ENCODE results near the gene AHCTF1.
"Not testable (repeated sequence)": the region's sequence is repeated elsewhere in the genome, so short reads cannot be mapped to it uniquely, and the experiment has no call there.

Gene AHCTF1

GRCh38 chr1:246916026-246916923 lies 15.5 kb downstream of the AHCTF1 start:
- DNase-seq (ENCODE audit: low read depth in 3 of 3): not testable (repeated sequence)

DNA sequence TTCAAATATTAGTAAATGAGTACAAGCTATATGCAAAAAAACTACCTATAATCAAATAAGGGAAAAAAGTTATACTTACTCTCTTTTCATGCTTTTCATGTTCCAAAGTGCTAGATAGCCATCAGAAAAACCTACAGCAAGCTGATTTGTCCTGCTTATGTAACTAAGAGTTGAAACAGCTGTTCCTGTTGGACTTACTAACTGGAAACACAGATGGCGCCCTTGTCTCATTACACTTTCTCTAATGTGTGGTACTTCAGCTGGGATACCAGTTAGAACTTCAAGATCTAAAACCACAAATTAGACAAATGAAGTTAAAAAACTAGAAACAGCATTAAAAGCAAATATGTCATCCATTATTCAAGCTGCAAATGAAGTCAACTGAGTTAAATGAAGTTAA lies 24.3 kb downstream of the AHCTF1 start:
- no peak for DNase-seq (ENCODE audit: low read depth in 3 of 3)

- DNase-seq (ENCODE audit: low read depth in 3 of 3): no peak
Measured at GRCh38 chr1:246906833-246907232, 24.9 kb downstream of the AHCTF1 start.

DNA sequence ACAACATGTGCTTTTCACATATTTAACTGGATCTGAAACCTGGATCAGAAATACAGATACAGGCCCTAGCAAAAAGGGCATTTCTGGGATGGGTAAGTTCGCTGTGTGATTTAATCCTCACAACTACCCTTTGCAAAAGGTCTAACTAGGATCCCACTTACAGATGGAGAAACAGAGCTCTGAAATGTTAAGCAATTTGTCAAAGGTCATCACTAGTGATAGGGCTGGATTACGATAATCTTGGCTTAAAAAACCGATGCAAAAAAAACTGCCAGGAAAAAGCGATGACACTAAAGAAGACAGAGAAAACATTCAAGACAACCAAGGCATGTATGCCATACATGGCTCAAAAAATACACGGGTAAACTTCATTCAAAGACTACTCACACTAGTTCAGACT lies 29.9 kb downstream of the AHCTF1 start:
- DNase-seq (ENCODE audit: low read depth in 3 of 3): no peak

- DNase-seq (ENCODE audit: low read depth in 3 of 3): no peak
Measured at GRCh38 chr1:246897302-246897701, 34.4 kb downstream of the AHCTF1 start.

GRCh38 chr1:246893191-246893939 lies 38.4 kb downstream of the AHCTF1 start:
- no peak for DNase-seq (ENCODE audit: low read depth in 3 of 3)

GRCh38 chr1:246891105-246891504 lies 40.6 kb downstream of the AHCTF1 start:
- no peak for DNase-seq (ENCODE audit: low read depth in 3 of 3)

DNA sequence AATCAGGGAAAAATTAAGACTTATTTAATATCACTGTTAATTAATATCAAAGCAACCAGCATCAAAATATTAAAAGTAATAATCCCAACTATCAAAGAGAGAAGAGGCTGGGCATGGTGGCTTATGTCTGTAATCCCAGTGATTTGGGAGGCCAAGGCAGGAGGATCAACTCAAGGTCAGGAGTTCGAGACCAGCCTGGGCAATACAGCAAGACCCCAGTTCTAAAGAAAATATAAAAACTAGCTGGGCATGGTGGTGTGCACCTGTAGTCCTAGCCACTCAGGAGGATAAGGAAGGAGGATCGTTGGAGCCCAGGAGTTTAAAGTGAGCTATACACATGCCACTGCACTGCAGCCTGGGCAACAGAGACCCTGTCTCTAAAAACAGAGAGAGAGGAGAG lies 43.2 kb downstream of the AHCTF1 start:
- DNase-seq (ENCODE audit: low read depth in 3 of 3): no peak

DNA sequence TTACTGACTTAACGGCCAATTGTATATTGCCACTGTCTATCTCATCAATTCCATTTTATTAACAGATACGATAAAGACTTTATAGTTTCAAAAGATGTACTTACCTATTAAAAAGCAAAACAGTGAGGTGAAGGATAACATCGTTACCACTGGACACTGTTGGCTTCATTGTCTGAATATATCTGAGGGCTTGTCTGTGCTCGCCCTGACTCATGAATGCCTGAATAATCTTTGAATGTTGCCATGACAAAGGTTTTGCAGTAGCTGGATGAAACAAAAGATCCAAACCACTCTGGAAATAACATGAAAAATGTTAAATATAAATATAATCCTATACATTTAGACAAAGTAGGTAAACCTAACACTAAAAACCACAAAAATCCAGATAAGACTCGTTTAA lies 46.4 kb downstream of the AHCTF1 start:
- not testable (repeated sequence) for DNase-seq (ENCODE audit: low read depth in 3 of 3)

DNA sequence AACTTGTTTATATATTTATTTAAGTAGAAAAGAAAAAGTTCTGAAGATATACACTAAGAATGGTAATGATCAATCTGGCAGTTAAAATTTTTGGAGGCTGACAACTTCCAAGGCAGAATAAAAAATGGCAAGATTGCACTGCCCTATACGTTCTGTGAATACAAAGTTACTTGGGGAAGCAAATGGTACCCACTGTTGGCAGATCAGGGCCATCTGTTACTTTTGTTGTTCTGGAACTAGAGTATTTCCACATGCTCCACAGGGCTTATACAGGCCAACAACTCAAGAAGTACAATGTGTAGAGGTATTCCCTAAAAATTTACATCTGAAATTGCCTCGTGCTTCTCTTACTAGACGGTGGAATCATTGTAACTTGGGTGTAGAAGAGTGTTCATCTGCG lies 53.2 kb downstream of the AHCTF1 start:
- DNase-seq (ENCODE audit: low read depth in 3 of 3): no peak

- DNase-seq (ENCODE audit: low read depth in 3 of 3): no peak
Measured at GRCh38 chr1:246876431-246876830, 55.3 kb downstream of the AHCTF1 start.

DNA sequence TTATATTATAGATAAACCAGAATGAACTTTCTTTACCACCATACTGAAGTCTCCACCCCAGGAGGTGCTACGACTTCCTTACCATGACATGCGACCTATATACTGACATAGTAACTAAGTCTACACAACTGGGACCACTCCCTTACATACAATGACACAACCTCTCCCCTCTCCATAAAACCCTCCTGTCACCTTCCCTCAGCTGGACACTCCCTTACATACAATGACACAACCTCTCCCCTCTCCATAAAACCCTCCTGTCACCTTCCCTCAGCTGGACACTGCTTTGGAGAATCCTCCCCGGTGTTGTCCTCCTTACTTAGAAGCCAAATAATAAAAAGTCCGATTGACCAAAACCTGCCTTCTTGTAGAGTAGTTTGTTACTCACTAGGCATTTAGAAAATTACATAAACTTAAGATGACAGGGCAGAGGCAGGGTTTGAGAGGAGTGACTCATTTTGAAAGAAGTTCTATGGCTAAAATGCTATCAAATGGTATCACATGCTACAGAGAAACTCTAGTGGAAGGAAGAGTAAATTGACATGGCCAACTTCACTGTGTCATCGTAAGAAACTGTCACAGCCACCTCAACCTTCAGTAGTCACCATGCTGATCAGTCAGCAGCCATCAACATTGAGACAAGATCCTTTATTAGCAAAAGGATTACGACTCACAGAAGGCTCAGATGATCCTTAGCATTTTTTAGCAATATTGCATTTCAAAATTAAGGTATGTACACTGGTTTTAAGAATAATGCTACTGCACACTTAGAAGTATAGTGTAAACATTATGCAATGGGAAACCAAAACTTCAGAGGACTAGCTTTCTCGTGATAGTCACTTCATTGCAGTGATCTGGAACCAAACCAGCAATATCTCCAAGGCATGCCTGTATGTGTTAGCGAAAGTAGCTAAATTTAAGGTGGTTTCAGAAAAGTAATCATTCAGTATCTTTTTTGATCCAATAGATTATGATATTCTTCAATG lies 56.4 kb downstream of the AHCTF1 start:
- no peak for DNase-seq (ENCODE audit: low read depth in 3 of 3)

- no peak for DNase-seq (ENCODE audit: low read depth in 3 of 3)
Measured at GRCh38 chr1:246865921-246866320, 65.8 kb downstream of the AHCTF1 start.

DNA sequence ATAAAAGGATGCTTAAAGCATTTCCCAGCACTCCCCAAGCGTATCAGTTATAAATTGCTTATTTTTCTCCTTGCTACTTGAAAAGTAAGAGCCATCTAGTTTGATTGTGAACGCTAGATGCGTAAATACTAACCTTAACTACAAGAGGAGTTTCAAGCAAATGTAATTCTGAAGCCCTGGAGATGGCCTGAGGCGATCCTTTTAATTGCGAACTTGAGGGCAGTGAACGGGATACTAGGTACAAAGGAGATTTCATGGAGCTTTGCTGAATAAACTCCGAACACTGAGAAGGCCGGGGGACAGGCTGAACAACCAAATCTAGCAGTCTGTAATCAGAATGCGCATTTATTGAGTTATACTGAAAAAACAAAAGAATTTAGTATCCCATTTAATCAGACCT lies 68.0 kb downstream of the AHCTF1 start:
- DNase-seq (ENCODE audit: low read depth in 3 of 3): not testable (repeated sequence)

DNA sequence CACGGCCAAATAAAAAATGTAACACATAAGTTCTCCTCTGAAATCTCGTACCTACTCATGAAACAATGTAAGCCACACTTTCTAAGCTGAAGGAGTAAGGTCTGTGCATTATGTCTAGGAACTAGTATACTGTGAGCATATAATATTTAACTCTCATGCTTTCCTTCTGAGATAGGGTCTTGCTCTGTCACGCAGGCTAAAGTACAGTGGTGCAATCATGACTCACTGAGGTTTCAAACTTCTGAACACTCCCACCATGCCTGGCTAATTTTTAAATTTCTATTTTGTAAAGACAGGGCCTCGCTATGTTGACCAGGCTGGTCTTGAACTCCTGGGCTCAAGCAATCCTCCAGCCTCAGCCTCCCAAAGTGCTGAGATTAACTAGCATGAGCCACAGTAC lies 71.3 kb downstream of the AHCTF1 start:
- DNase-seq (ENCODE audit: low read depth in 3 of 3): no peak

- no peak for DNase-seq (ENCODE audit: low read depth in 3 of 3)
Measured at GRCh38 chr1:246856371-246856770, 75.4 kb downstream of the AHCTF1 start.

- DNase-seq (ENCODE audit: low read depth in 3 of 3): not testable (repeated sequence)
Measured at GRCh38 chr1:246850640-246851039, 81.1 kb downstream of the AHCTF1 start.

- DNase-seq (ENCODE audit: low read depth in 3 of 3): no peak
Measured at GRCh38 chr1:246843876-246844275, 87.9 kb downstream of the AHCTF1 start.

DNA sequence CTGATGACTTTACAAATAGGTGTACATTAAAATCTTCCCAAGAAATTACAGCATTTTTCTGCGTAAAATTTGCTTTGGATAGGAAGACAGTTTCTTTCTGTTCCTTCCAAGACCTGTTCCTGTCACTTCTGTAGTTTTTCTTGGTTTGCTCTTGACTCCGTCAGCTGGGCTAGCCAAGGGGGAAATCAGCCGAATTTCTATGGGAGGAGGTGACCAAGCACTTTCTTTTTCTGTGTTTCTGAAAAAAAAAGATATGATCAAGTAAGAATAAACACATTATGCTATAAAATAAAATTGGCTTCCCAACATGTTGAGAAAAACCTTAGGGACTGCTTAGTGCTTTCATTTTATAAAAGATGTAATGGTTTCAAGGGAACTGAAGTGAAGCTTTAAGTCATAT lies 91.0 kb downstream of the AHCTF1 start:
- not testable (repeated sequence) for DNase-seq (ENCODE audit: low read depth in 3 of 3)

GRCh38 chr1:246838118-246838456 lies 93.7 kb downstream of the AHCTF1 start:
- no peak for DNase-seq (ENCODE audit: low read depth in 3 of 3)

DNA sequence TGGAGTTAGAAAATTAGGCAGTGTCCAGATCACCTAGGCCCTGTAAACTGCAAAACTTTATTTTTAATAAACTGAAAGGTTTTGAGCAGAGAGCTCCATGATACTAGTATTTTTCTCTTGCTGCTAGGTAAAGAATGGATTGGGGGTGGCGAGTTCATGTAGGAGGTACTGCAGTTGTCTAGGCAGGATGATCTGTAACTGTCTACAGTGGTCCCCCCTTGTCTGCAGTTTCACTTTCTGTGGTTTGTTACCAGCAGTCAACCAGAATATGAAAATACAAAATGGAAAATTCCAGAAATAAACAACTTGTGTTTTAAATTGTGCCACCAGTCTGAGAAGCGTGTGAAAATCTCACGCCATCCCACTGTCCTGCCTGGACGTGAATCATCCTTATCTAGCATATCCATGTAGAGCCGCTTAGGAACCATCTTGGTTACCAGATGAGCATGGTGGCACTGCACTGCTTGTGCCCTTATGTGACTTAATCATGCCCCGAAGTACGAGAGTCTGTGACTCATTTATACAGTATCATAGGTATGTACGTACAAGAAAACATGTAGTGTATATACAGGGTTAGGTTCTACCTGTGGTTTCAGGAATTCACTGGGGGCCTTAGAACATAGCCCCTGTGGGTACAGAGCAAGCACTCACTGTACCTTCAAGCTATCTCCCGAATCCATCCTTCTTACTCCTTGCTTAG lies 94.2 kb downstream of the AHCTF1 start:
- no peak for DNase-seq (ENCODE audit: low read depth in 3 of 3)

Data from stimulated activated CD4-positive, alpha-beta T cell treated with anti-CD3 and anti-CD28 coated beads, TNF-alpha, amount 100 ng/mL, for 48 hours (primary cell).